PC-3 (cell line): ENCODE results near the gene MUC3A. TPM values are rescaled to one million over a fixed set of nuclear protein-coding genes. Genes with fewer than 3 reads are reported as not detected.

Experiments
- ATAC-seq: fragments of 200-7000 bp; cut with Tn5 transposase; 2 replicates; pipeline ENCODE4 v1.9.1; 2020; ENCODE audit warnings: mild to moderate bottlenecking, moderate library complexity
- BruUV-seq: library from RNA; stranded (reverse); fragments of 400-500 nt; replicated peaks from 2 replicates; lab custom pipeline; 2021; lab: Mats Ljungman, UMichigan
- CTCF ChIA-PET: fragments of 300-600 bp; sonication (Branson Sonifier 250); formaldehyde crosslinking; loops from one replicate; lab custom pipeline; 2022; ENCODE audit warnings: antibody characterized with exemption; lab: Charles Lee
- POLR2A ChIA-PET: fragments of 300-600 bp; sonication (Branson Sonifier 250); formaldehyde crosslinking; loops from one replicate; lab custom pipeline; 2022; ENCODE audit warnings: antibody characterized with exemption; ENCODE audit not compliant: unreplicated experiment; lab: Charles Lee
- DNase-seq: peaks from one replicate; pipeline ENCODE4 v3.0.0-alpha.2; 2015
- H2AFZ ChIP-seq: fragments of 300-600 bp; sonication (generic); 2 replicates; pipeline ENCODE4 v1.6.0; 2016; ENCODE audit warnings: antibody characterized with exemption, low read length
- H3F3A ChIP-seq: fragments of 300-600 bp; sonication (generic); one replicate; pipeline ENCODE4 v1.6.0; 2017; ENCODE audit warnings: antibody characterized with exemption, low read length, control low read depth, mild to moderate bottlenecking; ENCODE audit not compliant: unreplicated experiment
- H3K27ac ChIP-seq: fragments of 300-600 bp; sonication (generic); 2 replicates; pipeline ENCODE4 v1.5.1; 2016; ENCODE audit warnings: mild to moderate bottlenecking, low read length
- H3K27me3 ChIP-seq: fragments of 300-600 bp; sonication (generic); 2 replicates; pipeline ENCODE4 v1.6.1; 2016; ENCODE audit warnings: low read length, mixed read lengths
- H3K36me3 ChIP-seq: fragments of 300-600 bp; sonication (generic); 2 replicates; pipeline ENCODE4 v1.6.1; 2016; ENCODE audit warnings: low read depth, mixed run types, low read length, mixed read lengths
- H3K4me1 ChIP-seq: fragments of 300-600 bp; sonication (generic); 2 replicates; pipeline ENCODE4 v1.5.1; 2016; ENCODE audit warnings: low read length; ENCODE audit not compliant: insufficient read depth
- H3K4me2 ChIP-seq: fragments of 300-600 bp; sonication (generic); 2 replicates; pipeline ENCODE4 v1.6.0; 2016; ENCODE audit warnings: low read length
- H3K4me3 ChIP-seq: fragments of 300-600 bp; sonication (generic); 2 replicates; pipeline ENCODE4 v1.5.1; 2016; ENCODE audit warnings: mild to moderate bottlenecking, low read length, mixed read lengths
- H3K79me2 ChIP-seq: fragments of 300-600 bp; sonication (generic); 2 replicates; pipeline ENCODE4 v1.6.1; 2017; ENCODE audit warnings: low read length, mixed read lengths
- H3K9ac ChIP-seq: fragments of 300-600 bp; sonication (generic); 2 replicates; pipeline ENCODE4 v1.6.0; 2016; ENCODE audit warnings: mild to moderate bottlenecking, low read length
- H3K9me2 ChIP-seq: fragments of 300-600 bp; sonication (generic); replicated peaks from 2 replicates; pipeline ENCODE4 v1.6.1; 2016; ENCODE audit warnings: mixed run types, low read length, mixed read lengths
- H3K9me3 ChIP-seq: fragments of 300-600 bp; sonication (generic); 2 replicates; pipeline ENCODE4 v1.6.1; 2016; ENCODE audit warnings: low read length, mixed read lengths
- H4K20me1 ChIP-seq: fragments of 300-600 bp; sonication (generic); 2 replicates; pipeline ENCODE4 v1.6.1; 2016; ENCODE audit warnings: low read length, mixed read lengths
- EZH2 ChIP-seq: fragments of 300-600 bp; sonication (generic); IDR thresholded peaks from one replicate; pipeline ENCODE4 v1.6.1; 2017; ENCODE audit warnings: antibody characterized with exemption, mild to moderate bottlenecking, low read length; ENCODE audit not compliant: unreplicated experiment
- EZH2phosphoT487 ChIP-seq: fragments of 300-600 bp; sonication (generic); IDR thresholded peaks from 2 replicates; pipeline ENCODE4 v1.6.1; 2018; ENCODE audit warnings: mild to moderate bottlenecking, antibody characterized with exemption, low read length, borderline replicate concordance
- intact Hi-C: fragments of 100-400 bp; cut with micrococcal nuclease; formaldehyde crosslinking; loops from 2 replicates; pipeline ENCODE4 v1.9.0; 2023
- total RNA-seq: library from RNA; depleted of rRNA; stranded (reverse); fragments of >200 nt; gene quantifications from 2 replicates; pipeline ENCODE4 v1.2.3, GENCODE V29; 2014
- TF ChIP-seq, protein P1 (sequence below): fragments of 300-600 bp; sonication (generic); conservative IDR thresholded peaks from 2 replicates; pipeline ENCODE4 v1.5.1; 2017; ENCODE audit warnings: antibody characterized with exemption, low read depth, mild to moderate bottlenecking, low read length

The MUC3A gene
- total RNA-seq, 1 experiment from 2014 or later = 0.11 TPM

DNA sequence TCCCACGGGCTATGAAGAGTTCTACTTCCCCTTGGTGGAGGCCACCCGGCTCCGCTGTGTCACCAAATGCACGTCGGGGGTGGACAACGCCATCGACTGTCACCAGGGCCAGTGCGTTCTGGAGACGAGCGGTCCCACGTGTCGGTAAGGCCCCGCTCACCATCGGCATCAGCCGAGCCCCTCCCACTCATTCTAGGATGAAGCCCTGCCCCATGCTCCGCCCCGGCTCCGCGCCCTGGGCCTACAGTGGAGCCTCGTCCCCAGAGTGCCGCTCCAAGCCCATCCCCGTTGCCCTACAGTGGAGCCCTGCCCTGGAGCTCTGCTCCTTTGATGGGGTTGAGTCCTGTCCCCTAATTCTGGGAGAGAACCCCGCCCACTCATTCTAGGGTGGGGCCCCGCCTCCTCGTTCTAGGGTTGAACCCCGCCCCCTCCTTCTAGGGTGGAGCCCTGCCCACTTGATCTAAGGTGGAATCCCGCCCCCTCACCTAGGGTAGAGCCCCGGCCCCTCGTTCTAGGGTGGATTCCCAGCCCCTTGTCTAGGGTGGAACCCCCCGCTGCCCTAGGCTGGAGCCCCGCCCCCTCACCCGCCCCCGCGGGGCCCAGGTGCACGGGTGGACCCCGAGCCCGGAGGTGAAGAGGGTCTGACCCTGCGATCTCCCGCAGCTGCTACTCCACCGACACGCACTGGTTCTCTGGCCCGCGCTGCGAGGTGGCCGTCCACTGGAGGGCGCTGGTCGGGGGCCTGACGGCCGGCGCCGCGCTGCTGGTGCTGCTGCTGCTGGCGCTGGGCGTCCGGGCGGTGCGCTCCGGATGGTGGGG, 16.6 kb downstream of the MUC3A start:
- intact Hi-C loops = loop anchor here (1.0 to 5.0 kb wide), 2 partner anchors 69 to 93 kb away; partner anchors contain the start of gene ACHE

DNA sequence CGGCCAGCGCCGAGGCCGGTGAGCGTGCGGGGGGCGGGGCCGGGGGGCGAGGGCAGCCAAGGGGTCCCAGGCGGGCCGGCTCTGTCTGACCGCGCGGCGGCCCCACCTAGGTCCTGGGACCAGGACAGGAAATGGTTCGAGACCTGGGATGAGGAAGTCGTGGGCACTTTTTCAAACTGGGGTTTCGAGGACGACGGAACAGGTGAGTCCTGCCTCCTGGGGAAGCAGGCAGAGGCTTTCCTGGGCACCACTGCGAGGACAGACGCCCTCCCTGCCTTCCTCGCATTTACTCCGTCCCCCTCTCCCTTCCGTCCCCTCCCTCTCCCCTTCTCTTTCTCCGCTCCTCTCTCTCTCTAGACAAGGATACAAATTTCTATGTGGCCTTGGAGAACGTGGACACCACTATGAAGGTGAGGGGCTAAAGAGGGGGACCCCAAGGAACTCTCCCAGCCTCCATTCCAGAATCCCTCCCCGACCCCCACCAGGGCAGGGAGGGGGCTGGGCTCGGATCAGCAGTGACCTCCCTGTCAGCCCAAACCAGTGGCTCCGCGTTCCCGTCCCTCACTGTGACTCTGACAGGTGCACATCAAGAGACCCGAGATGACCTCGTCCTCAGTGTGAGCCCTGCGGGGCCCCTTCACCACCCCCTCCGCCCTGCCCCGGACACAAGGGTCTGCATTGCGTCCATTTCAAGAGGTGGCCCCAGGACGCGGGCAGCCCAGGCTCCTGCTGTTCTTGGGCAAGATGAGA, 17.4 kb downstream of the MUC3A start:
- Histone ChIP-seq H3K79me2 (no peaks in the 10 kb centered on the region), H3F3A (no peaks in the 10 kb centered on the region), H3K27ac (no peak overlapping the region), H3K9me3 (no peaks in the 10 kb centered on the region), H3K4me1 (no peaks in the 10 kb centered on the region), H2AFZ (peak overlapping the region; percentile 7; the same call in 1 of the 2 replicates), H3K9me2 (no peaks in the 10 kb centered on the region), H3K4me2 (peak overlapping the region; percentile 56), H3K4me3 (peak overlapping the region; percentile 15; the same call in 1 of the 2 replicates), H3K9ac (no peak overlapping the region), H3K36me3 (no peaks in the 10 kb centered on the region), H3K27me3 (peaks cover 26% of the 10 kb centered on the region), H4K20me1 (no peaks in the 10 kb centered on the region)
- intact Hi-C loops = loop anchor here (1.0 to 5.0 kb wide), 2 partner anchors 69 to 93 kb away; partner anchors contain the start of gene ACHE
- POLR2A ChIA-PET = no interaction called here
- DNase-seq (no peak), ATAC-seq (peak; percentile 42; the same call in 1 of the 2 replicates)
- TSS peak; percentile 90 for BruUV-seq
- CTCF ChIA-PET = no interaction called here
- TF ChIP-seq, protein P1, sequence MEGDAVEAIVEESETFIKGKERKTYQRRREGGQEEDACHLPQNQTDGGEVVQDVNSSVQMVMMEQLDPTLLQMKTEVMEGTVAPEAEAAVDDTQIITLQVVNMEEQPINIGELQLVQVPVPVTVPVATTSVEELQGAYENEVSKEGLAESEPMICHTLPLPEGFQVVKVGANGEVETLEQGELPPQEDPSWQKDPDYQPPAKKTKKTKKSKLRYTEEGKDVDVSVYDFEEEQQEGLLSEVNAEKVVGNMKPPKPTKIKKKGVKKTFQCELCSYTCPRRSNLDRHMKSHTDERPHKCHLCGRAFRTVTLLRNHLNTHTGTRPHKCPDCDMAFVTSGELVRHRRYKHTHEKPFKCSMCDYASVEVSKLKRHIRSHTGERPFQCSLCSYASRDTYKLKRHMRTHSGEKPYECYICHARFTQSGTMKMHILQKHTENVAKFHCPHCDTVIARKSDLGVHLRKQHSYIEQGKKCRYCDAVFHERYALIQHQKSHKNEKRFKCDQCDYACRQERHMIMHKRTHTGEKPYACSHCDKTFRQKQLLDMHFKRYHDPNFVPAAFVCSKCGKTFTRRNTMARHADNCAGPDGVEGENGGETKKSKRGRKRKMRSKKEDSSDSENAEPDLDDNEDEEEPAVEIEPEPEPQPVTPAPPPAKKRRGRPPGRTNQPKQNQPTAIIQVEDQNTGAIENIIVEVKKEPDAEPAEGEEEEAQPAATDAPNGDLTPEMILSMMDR = no peak
- TF ChIP-seq EZH2phosphoT487 (no peak), EZH2 (no peak)

More for the DNA sequence above, 16.6 kb downstream of the MUC3A start:
- H4K20me1 ChIP-seq = no peaks in the 10 kb centered on the region
- peak overlapping the region; percentile 56 for H3K4me2 ChIP-seq
- peak overlapping the region; percentile 7; the same call in 1 of the 2 replicates for H2AFZ ChIP-seq
- H3K79me2 ChIP-seq = no peaks in the 10 kb centered on the region
- CTCF ChIA-PET = no interaction called here
- BruUV-seq = no TSS peak
- H3K9me2 ChIP-seq = no peaks in the 10 kb centered on the region
- H3F3A ChIP-seq = no peaks in the 10 kb centered on the region
- H3K9me3 ChIP-seq = no peaks in the 10 kb centered on the region
- H3K27ac ChIP-seq = no peak overlapping the region
- H3K36me3 ChIP-seq = no peaks in the 10 kb centered on the region
- ATAC-seq (peak; percentile 92), DNase-seq (peak; percentile 76)
- POLR2A ChIA-PET = no interaction called here
- peak overlapping the region; percentile 15; the same call in 1 of the 2 replicates for H3K4me3 ChIP-seq
- H3K27me3 ChIP-seq = peaks cover 31% of the 10 kb centered on the region
- H3K9ac ChIP-seq = no peak overlapping the region
- H3K4me1 ChIP-seq = no peaks in the 10 kb centered on the region
- TF ChIP-seq EZH2 (no peak), EZH2phosphoT487 (no peak)
- TF ChIP-seq, protein P1 = peak; percentile 82
